Psoas muscle (tissue), 8 donors: ENCODE measurements around the gene KAZN. TPM values are rescaled to one million over a fixed set of nuclear protein-coding genes. Genes with fewer than 3 reads are reported as not detected.

Experiments
- ATAC-seq, 4 donors: fragments of 200-7000 bp; cut with Tn5 transposase; one replicate each; pipeline ENCODE4 v1.9.1; 2020; ENCODE audit warnings: moderate library complexity in 3 of 4, mild to moderate bottlenecking in 2 of 4
- DNase-seq, 2 donors: peaks; one replicate each; pipeline ENCODE4 v3.0.0-alpha.2; 2020
- H3K27ac ChIP-seq: fragments of 200-600 bp; one replicate; pipeline ENCODE4 v1.8.0; 2022
- H3K27me3 ChIP-seq, 3 donors: fragments of 200-600 bp in 1 of 3; one replicate each; pipeline versions ENCODE4 v1.6.1 to v1.8.0; 2013 to 2022; ENCODE audit warnings: low read length in 2 of 3, mild to moderate bottlenecking in 2 of 3, moderate library complexity in 1 of 3; ENCODE audit not compliant: insufficient read depth in 3 of 3
- H3K36me3 ChIP-seq, 2 donors: fragments of 200-600 bp in 1 of 2; one replicate each; pipeline versions ENCODE4 v1.6.1 to v1.8.0; 2013 to 2022; ENCODE audit warnings: low read depth in 1 of 2, mild to moderate bottlenecking in 1 of 2, moderate library complexity in 1 of 2; ENCODE audit not compliant: insufficient read depth in 1 of 2
- H3K4me1 ChIP-seq: fragments of 200-600 bp; one replicate; pipeline ENCODE4 v1.8.0; 2022
- H3K4me3 ChIP-seq: fragments of 200-600 bp; one replicate; pipeline ENCODE4 v1.8.0; 2022; ENCODE audit warnings: mild to moderate bottlenecking
- H3K9me3 ChIP-seq: fragments of 200-600 bp; one replicate; pipeline ENCODE4 v1.8.0; 2022
- WGBS, 3 donors: extraction: QIAGEN DNeasy Blood & Tissue Kit; methylation state at CpG; one replicate each; pipeline versions ENCODE4 v1.1.6 to v1.1.7; 2013; 5-methylcytosine and 5-hydroxymethylcytosine counted together
- intact Hi-C, 2 donors: fragments of 100-400 bp; cut with DNase I; formaldehyde crosslinking; loops; one replicate each; pipeline versions ENCODE4 v1.11.0 to v1.14.2; 2022
- polyA plus RNA-seq, 3 donors: library from polyadenylated mRNA; stranded (reverse); fragments of 200-250 nt; gene quantifications; one replicate each; pipeline ENCODE4 v1.2.3, GENCODE V29; 2013
- total RNA-seq, 4 donors: library from RNA; stranded (reverse); fragmentation: NEBNext Ultra II Directional in 2 of 4; extraction: Animal tissue kit (Norgen Biotek cat#: 25700) in 2 of 4; gene quantifications; one replicate each; pipeline versions ENCODE4 v1.2.1 to v1.2.4, GENCODE V29; 2021 to 2023
- TF ChIP-seq, protein P1 (sequence below): fragments of 200-600 bp; IDR thresholded peaks from one replicate; pipeline ENCODE4 v1.8.0; 2022; ENCODE audit warnings: antibody characterized with exemption
- donor health status: healthy with polysubstance abuse.
- donor health status: DM: no; HTN: no; CAD: no; lungs with moderate emphysema.
- donor health status: Bipolar disorder and iron deficiency.
- donor health status: healthy.
- donor health status: DM: yes; HTN: yes; CAD: no.
- donor health status: DM: no; HTN: no; CAD: no.
- donor health status: DM: no; HTN: no; CAD: no.
- donor health status: DM: yes; HTN: yes; CAD: no.

KAZN gene
- total and polyA plus RNA-seq, 7 donors, result 0.23 to 2.3 (median 0.97) TPM

GRCh38 chr1:14648896-14649855, 50.7 kb downstream of the KAZN start:
- ATAC-seq, result no peak
- H3K36me3 ChIP-seq, result no peaks in the 10 kb centered on the region

GRCh38 chr1:14649976-14650375, 51.5 kb downstream of the KAZN start:
- TF ChIP-seq, protein P1, sequence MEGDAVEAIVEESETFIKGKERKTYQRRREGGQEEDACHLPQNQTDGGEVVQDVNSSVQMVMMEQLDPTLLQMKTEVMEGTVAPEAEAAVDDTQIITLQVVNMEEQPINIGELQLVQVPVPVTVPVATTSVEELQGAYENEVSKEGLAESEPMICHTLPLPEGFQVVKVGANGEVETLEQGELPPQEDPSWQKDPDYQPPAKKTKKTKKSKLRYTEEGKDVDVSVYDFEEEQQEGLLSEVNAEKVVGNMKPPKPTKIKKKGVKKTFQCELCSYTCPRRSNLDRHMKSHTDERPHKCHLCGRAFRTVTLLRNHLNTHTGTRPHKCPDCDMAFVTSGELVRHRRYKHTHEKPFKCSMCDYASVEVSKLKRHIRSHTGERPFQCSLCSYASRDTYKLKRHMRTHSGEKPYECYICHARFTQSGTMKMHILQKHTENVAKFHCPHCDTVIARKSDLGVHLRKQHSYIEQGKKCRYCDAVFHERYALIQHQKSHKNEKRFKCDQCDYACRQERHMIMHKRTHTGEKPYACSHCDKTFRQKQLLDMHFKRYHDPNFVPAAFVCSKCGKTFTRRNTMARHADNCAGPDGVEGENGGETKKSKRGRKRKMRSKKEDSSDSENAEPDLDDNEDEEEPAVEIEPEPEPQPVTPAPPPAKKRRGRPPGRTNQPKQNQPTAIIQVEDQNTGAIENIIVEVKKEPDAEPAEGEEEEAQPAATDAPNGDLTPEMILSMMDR, result no peak
- Histone ChIP-seq H3K4me3 (no peak overlapping the region), H3K27ac (no peak overlapping the region), H3K4me1 (no peaks in the 10 kb centered on the region), H3K9me3 (no peaks in the 10 kb centered on the region), H3K36me3 (no peaks in the 10 kb centered on the region), H3K27me3 (no peaks in the 10 kb centered on the region)
- intact Hi-C loops, result no loop called here
- DNase-seq, result no peak
- ATAC-seq, result no peak
- WGBS, 3 donors, result 91 to 100% (median 97%) methylated on average over 1 of the region's 1 CpG

More at GRCh38 chr1:14648896-14649855, 50.7 kb downstream of the KAZN start:
- 71 to 80% (median 72%) methylated on average over 9 of the region's 9 CpGs for WGBS, 3 donors
- Histone ChIP-seq H3K4me3 (no peak overlapping the region), H3K27me3 (no peaks in the 10 kb centered on the region), H3K27ac (no peak overlapping the region), H3K9me3 (no peaks in the 10 kb centered on the region), H3K4me1 (no peaks in the 10 kb centered on the region)
- no peak for DNase-seq
- TF ChIP-seq, protein P1, result no peak
- intact Hi-C loops, result no loop called here

- TF ChIP-seq, protein P1, result no peak
- Histone ChIP-seq H3K9me3 (no peaks in the 10 kb centered on the region), H3K4me1 (no peaks in the 10 kb centered on the region), H3K4me3 (no peak overlapping the region), H3K27ac (no peak overlapping the region), H3K27me3 (no peaks in the 10 kb centered on the region), H3K36me3 (no peaks in the 10 kb centered on the region)
- ATAC-seq (no peak), DNase-seq (no peak)
- WGBS, 3 donors, result 74 to 80% (median 75%) methylated on average over 3 of the region's 3 CpGs
- intact Hi-C loops, result no loop called here
Observed at GRCh38 chr1:14650951-14651350, 52.5 kb downstream of the KAZN start.

GRCh38 chr1:14652840-14653239, 54.4 kb downstream of the KAZN start:
- intact Hi-C loops, result no loop called here
- no peak for DNase-seq
- Histone ChIP-seq H3K27ac (no peak overlapping the region), H3K27me3 (no peaks in the 10 kb centered on the region), H3K9me3 (no peaks in the 10 kb centered on the region), H3K4me3 (no peak overlapping the region), H3K4me1 (no peaks in the 10 kb centered on the region), H3K36me3 (no peaks in the 10 kb centered on the region)
- no peak for ATAC-seq
- 82 to 87% (median 87%) methylated on average over 3 of the region's 3 CpGs for WGBS, 3 donors
- TF ChIP-seq, protein P1, result no peak
